ENCODE results near the gene ALPG. TPM values are rescaled to one million over a fixed set of nuclear protein-coding genes. Genes with fewer than 3 reads are reported as not detected.

ALPG gene
- total RNA-seq, 1 donor from 2014 or later, result not detected

GRCh38 chr2:232386740-232387450, 19.7 kb upstream of the ALPG start:
- Mint-ChIP-seq H3K27me3 (peaks cover 85% of the 10 kb centered on the region), H3K27ac (peak overlapping the region; percentile 87), H3K36me3 (ENCODE audit: insufficient read depth) (no peaks in the 10 kb centered on the region), H3K9me3 (ENCODE audit: low read depth) (no peaks in the 10 kb centered on the region), H3K4me1 (ENCODE audit: low read depth) (peaks cover 6% of the 10 kb centered on the region), H3K4me3 (ENCODE audit: low read depth) (peak overlapping the region; percentile 57)
- no peak for DNase-seq (ENCODE audit: low spot score, unreplicated experiment)
- TF ChIP-seq CTCF (IDR thresholded peaks at IDR 0.05; ENCODE audit: unreplicated experiment), result no peak

DNA sequence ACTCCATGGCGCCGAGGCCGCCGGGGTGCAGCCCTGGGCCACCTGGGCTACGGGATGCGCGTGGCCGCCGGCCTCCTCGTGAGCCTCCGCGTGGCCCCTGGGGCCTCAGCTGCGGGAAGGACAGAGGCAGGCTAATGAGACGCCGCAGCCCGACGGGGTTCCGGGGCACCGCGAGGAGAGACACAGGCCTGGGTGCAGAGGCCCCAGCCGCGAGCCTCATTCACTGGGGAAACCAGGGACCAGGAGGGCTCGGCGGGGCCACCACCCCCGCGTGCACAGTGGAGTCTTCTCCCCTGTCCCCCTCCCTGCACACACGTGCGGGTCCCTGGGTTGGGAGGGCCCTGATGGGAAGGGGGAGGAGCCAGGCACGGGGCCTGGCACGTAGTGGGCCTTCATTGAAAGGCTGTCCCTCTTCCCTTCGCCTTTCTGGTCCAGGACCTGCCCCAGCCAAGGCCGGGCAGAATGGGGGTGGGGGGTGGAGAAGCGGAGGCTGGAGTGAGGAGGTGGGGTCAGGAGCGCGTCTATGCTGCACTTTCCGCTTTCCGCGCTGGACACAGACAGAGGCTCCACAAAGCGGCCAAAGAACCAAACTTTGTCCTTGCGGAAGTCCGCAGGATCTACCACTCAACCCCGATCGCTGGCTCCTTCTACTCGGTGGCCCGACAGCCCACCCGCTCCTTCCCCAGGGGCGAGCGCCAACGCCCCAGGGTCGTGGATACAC, 19.0 kb upstream of the ALPG start:
- Mint-ChIP-seq H3K4me1 (ENCODE audit: low read depth) (peaks cover 6% of the 10 kb centered on the region), H3K4me3 (ENCODE audit: low read depth) (no peak overlapping the region), H3K27ac (no peak overlapping the region), H3K36me3 (ENCODE audit: insufficient read depth) (no peaks in the 10 kb centered on the region), H3K9me3 (ENCODE audit: low read depth) (no peaks in the 10 kb centered on the region), H3K27me3 (peaks cover 80% of the 10 kb centered on the region)
- TF ChIP-seq CTCF (IDR thresholded peaks at IDR 0.05; ENCODE audit: unreplicated experiment), result no peak
- DNase-seq (ENCODE audit: low spot score, unreplicated experiment), result no peak

GRCh38 chr2:232388324-232388891, 18.2 kb upstream of the ALPG start:
- H3K4me1 Mint-ChIP-seq (ENCODE audit: low read depth), result peaks cover 6% of the 10 kb centered on the region
- TF ChIP-seq CTCF (IDR thresholded peaks at IDR 0.05; ENCODE audit: unreplicated experiment), result no peak
- H3K9me3 Mint-ChIP-seq (ENCODE audit: low read depth), result no peaks in the 10 kb centered on the region
- H3K27ac Mint-ChIP-seq, result no peak overlapping the region
- H3K27me3 Mint-ChIP-seq, result peaks cover 72% of the 10 kb centered on the region
- no peak for DNase-seq (ENCODE audit: low spot score, unreplicated experiment)
- H3K4me3 Mint-ChIP-seq (ENCODE audit: low read depth), result no peak overlapping the region
- no peaks in the 10 kb centered on the region for H3K36me3 Mint-ChIP-seq (ENCODE audit: insufficient read depth)

DNA sequence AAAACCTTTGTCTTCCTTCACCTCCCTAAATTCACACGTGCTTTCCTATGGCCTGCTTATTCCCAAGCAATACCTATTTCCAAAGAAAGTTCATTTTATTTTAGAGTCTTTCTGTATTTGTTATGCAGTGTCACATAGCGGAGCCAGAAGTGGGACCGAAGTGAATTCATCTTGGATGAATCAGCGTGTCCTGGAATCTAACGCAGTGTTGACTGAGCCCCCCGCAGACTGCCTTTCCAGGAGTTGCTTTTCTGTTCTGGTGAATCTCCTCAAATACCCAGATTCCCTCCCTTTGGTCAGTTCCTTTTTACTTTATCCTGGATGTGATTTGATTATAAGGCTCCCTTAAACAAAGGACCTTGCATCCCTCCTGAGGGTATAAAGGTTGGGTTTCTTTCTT, 17.3 kb upstream of the ALPG start:
- DNase-seq (ENCODE audit: low spot score, unreplicated experiment), result no peak
- Mint-ChIP-seq H3K36me3 (ENCODE audit: insufficient read depth) (no peaks in the 10 kb centered on the region), H3K27ac (no peak overlapping the region), H3K4me3 (ENCODE audit: low read depth) (no peak overlapping the region), H3K4me1 (ENCODE audit: low read depth) (peaks cover 6% of the 10 kb centered on the region), H3K27me3 (peaks cover 63% of the 10 kb centered on the region), H3K9me3 (ENCODE audit: low read depth) (no peaks in the 10 kb centered on the region)
- TF ChIP-seq CTCF (IDR thresholded peaks at IDR 0.05; ENCODE audit: unreplicated experiment), result no peak

DNA sequence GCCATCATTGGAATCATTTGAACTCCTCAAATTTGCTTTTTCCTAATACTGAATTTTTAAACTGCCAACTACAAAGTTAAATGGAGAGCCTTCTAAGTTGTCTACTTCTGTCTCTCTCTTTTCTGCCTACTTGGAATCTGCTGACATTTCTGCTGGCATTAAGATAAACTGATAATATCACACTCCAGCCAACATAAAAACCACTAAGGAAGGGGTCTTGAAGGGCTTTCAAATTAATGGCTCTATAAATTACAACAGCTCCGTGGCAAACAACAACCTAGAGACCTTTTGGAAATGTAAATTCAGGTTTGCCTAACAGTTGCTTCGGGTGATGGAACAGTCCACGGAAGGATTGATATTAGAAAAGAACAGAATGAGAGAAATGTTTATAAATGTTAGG, 16.0 kb upstream of the ALPG start:
- no peak for TF ChIP-seq CTCF (IDR thresholded peaks at IDR 0.05; ENCODE audit: unreplicated experiment)
- Mint-ChIP-seq H3K4me1 (ENCODE audit: low read depth) (peaks cover 4% of the 10 kb centered on the region), H3K9me3 (ENCODE audit: low read depth) (no peaks in the 10 kb centered on the region), H3K36me3 (ENCODE audit: insufficient read depth) (no peaks in the 10 kb centered on the region), H3K4me3 (ENCODE audit: low read depth) (no peak overlapping the region), H3K27me3 (peaks cover 54% of the 10 kb centered on the region), H3K27ac (no peak overlapping the region)
- DNase-seq (ENCODE audit: low spot score, unreplicated experiment), result no peak

Measured in progenitor cell of endocrine pancreas (in vitro differentiated cells).